ENCODE results near the gene PHOSPHO1.
"Not testable (repeated sequence)": the region's sequence is repeated elsewhere in the genome, so short reads cannot be mapped to it uniquely, and the experiment has no call there.

The PHOSPHO1 gene

GRCh38 chr17:49230636-49231562 is at the start of gene PHOSPHO1:
Gene PHOSPHO1 (minus strand): TSS chr17:49230787. CDS start chr17:49226691, 4,096 bp downstream.
- peak; percentile 94 for DNase-seq

- no peak for DNase-seq
These were observed 49.5 kb upstream of the PHOSPHO1 start for GRCh38 chr17:49280061-49280460.

DNA sequence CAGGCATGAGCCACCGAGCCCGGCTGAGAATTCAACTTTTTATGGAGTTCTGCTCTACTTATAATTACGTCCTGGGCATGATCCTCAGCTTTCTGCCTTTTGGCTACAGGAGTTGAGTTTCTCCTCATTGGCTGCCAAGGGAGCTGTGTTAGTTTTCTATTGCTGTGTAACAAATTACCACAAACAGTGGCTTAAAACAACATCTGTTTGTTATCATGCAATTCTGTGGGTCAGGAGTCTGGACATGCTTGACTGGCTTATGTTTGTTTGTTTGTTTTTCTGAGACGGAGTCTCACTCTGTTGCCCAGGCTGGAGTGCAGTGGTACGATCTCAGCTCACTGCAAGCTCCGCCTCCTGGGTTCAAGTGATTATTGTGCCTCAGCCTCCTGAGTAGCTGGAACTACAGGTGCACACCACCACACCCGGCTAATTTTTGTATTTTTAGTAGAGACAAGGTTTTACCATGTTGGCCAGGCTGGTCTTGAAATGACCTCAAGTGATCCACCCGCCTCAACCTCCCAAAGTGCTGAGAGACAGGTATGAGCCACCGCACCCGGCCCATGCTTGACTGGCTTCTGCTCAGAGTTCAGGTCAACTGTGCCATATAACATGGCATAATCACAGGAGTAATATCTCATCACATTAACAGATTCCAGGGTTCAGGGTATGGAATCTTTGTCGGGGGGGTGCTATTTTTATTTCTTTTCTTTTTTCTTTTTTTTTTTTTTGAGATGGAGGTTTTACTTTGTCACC is 48.9 kb upstream of the PHOSPHO1 start:
- not testable (repeated sequence) for DNase-seq

GRCh38 chr17:49278076-49278475 is 47.5 kb upstream of the PHOSPHO1 start:
- DNase-seq, result no peak

DNA sequence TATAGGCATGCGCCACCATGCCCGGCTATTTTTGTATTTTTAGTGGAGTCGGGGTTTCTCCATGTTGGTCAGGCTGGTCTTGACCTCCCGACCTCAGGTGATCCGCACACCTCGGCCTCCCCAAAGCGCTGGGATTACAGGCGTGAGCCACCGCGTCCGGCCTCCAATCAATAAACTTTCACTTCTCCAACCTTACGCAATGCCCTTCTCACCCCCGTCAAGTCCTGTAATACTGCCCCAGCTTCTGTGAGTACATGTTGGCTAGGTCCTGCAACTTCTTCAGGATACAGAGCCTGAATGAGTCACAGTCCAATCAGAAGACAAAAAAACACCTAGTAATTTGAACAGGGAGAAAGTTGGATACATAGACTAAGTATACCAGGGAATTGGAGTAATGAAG is 47.1 kb upstream of the PHOSPHO1 start:
- no peak for DNase-seq

- DNase-seq, result not testable (repeated sequence)
These were observed 45.4 kb upstream of the PHOSPHO1 start for GRCh38 chr17:49275981-49276380.

DNA sequence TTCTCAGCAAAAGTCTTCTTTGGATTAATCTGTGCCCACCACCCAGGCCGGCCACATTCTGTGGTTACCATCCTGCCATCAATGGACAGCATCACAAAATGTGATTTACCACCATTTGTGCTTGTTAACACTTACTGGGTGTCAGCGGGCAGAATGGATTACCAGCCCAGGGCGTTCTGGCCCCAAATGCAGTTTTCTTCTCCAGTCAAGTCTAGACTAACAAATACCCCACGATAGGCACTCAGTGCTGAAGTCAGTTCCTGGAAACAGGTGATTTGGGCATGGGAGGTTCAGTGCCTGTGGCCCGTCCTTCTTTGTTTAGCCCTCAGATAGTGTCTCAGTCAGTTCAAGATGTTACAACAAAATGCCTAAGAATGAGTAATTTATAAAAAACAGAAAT is 38.8 kb upstream of the PHOSPHO1 start:
- no peak for DNase-seq

DNA sequence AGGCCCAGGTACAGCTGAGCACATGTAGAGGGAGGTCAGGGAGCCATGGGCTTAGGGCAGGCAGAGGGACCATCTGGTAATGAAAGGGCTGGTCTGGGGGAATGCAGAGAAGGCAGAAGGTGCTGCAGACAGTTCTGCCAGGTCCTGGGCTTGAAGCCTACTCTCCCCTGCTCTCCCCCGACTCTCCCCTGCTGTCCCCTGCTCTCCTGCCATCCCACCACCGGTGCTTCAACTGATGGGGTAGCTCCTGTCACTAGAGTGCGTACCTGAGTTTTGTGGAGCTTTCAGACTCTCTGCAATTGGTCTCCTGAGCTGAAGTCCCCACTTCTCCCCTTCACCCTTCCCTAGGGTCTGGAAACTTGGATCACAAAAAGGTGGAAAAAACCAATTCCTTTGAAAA is 37.3 kb upstream of the PHOSPHO1 start:
- DNase-seq, result no peak

DNA sequence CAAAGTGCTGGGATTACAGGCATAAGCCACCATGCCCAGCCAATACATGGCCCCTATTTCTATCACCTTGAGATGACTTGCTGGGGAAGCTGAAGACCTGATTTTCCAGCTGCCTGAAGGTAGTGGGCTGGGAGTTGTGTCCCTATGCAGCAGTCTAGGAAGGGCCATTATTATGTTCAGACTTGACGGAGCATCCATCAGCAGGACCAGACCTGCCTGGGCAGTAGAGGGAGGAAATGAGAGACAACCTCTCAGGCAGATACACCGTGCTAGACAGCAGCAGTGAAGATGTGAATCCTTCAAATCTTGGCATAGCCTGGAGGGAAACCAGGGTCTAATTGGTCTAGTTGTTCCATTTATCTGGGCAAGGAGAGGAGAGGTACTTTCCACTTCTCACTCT is 35.6 kb upstream of the PHOSPHO1 start:
- DNase-seq, result no peak

GRCh38 chr17:49261540-49261939 is 31.0 kb upstream of the PHOSPHO1 start:
- not testable (repeated sequence) for DNase-seq

DNA sequence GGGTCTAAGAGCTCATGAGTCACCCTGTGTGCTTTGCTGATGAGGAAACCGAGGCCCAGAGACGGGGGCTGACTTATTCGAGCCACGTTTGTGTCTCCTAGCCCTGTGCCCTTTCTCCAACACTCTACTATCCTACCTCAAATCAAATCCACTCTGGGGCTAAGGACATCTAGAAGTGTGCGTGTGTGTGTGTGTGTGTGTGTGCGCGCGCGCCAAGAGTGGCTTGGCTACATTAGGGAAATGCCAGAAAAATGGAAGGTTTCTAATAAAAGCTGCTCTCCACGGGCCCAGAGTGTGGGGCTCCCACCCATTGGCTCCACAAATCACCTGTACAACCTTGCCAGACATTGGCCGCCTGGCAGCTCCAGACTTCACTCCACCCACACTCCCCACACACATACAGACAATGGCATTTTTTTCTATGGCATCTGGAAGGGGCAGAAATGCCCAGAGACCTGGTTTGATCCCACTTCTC is 30.3 kb upstream of the PHOSPHO1 start:
- DNase-seq, result no peak

DNA sequence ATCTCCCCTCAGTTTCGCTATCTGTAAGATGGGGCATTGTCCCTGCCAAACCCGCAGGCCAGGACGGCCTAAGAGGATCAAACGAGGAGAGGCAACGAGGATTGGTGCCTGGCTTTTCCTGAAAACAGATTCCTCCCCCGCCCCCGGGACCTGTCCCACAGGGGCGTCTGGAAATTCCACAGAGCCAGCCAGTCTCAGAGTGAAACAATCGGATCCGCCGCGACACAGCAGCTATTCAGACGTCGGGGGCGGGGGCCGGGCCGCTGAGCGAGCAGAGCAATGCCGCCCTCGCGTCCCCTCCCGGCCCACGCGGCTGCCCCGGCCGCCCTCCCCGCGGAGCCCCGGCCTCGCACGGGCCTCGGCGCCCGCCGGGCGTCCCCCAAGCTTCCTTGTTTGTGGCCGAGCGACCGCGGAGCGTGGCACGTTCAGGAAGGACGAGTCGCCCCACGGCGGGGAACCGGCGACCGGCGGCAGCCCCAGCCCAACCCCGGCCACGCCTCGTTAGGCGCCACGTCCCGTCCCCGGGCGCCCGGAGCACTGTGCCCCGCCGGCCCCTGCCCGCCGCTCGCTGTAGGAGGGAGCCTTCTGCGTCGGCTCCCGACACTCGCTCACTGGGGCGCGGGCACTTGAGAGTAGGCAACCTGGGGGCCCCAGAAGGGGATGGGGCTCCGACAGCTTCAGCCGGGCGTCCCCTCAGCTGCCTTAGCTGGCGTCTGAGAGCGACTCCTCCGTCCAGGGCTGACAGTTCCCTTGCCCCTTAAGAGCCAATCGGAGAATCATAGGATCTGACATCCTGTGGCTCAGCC is 29.6 kb upstream of the PHOSPHO1 start:
- peak; percentile 78 for DNase-seq

DNA sequence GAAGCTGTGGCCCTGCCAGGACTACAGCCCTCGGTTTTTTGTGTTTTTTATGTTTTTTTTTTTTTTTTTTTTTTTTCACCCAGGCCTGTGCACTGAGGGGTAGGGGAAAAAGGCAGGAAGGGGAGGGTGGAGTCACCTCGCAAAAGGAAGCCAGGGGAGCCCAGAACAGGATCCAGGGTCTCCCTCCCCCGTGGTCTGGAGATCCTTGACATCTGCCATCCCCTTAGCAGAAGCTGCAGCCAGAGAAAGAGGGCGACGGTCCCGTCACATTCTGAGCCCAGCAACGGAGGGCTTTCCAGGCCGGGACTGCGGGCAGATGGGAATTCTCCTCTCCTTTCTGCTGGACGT is 29.1 kb upstream of the PHOSPHO1 start:
- no peak for DNase-seq

DNA sequence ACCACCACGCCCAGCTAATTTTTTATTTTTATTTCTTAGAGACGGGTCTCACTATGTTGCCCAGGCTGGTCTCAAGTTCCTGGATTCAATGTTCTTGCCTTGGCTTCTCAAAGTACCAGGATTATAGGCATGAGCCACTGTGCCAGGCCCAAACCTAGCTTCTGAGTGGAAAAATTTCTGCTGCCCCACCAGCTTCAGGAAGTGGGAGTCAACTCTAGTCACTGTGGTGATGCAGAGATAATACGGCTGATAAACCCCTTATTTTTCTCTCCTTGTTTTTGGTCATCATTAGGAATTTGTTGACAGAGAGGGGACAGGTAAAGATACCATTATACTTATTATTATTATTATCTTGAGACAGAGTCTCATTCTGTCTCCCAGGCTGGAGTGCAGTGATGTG is 27.8 kb upstream of the PHOSPHO1 start:
- DNase-seq, result no peak

DNA sequence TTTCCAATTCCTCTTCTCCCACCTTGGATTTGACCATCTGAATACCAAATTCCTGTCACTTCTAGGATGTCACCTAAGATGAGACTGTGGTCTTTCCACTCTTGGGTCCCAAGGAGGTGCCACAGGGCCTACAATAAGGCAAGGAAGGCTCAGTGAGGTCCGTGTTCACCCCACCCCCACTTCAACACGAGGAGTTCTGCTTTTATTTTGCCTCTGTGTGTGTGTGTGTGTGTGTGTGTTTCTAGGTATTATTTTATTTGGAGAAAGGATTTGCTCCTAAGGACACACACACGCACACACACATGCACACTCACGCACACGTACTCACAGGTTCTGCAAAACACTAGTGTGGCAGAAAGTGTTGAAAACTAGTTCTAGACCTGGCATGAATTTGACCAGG is 24.5 kb upstream of the PHOSPHO1 start:
- no peak for DNase-seq

GRCh38 chr17:49254066-49254465 is 23.5 kb upstream of the PHOSPHO1 start:
- no peak for DNase-seq

GRCh38 chr17:49252148-49252695 is 21.6 kb upstream of the PHOSPHO1 start:
- no peak for DNase-seq

- DNase-seq, result no peak
These were observed 19.4 kb upstream of the PHOSPHO1 start for GRCh38 chr17:49249890-49250522.

DNA sequence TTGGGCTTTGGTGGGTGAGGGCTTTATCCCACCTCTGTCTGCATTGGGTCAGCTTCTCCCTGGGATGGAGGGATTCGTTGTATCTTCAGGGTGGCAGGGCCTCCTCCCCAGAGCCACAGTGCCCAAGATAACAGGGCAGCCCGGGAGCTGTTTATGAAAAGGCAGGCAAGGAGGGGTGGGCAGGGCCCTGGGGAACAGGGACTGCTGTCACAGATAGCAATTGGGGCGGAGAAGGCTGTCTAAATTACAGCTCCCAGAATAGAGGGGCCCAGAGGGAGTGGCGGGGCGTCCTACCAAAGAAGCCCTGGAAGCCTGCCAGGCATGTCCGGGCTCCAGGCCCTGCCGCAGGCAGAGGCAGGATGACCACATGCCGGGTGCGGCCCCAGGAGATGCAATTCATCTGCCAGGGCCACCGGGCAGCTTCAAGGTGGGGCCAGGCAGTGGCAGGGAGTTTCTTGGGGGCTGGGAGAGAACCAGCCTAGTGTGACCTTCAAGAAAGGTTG is 18.8 kb upstream of the PHOSPHO1 start:
- no peak for DNase-seq

- DNase-seq, result no peak
These were observed 17.4 kb upstream of the PHOSPHO1 start for GRCh38 chr17:49247944-49248343.

GRCh38 chr17:49244839-49245238 is 14.3 kb upstream of the PHOSPHO1 start:
- DNase-seq, result no peak

GRCh38 chr17:49242813-49243212 is 12.2 kb upstream of the PHOSPHO1 start:
- no peak for DNase-seq
